ENCODE data around the gene HSDL2. TPM values are rescaled to one million over a fixed set of nuclear protein-coding genes. Genes with fewer than 3 reads are reported as not detected.
A peak's percentile ranks its signal among the peaks of the same experiment; 100 is the strongest.

The HSDL2 gene
- total RNA-seq, 1 donor from 2014 or later, result 55.3 TPM

GRCh38 chr9:112437406-112437805, 57.5 kb downstream of the HSDL2 start:
- Histone ChIP-seq H3K36me3 (peaks cover 31% of the 10 kb centered on the region), H3K4me1 (no peaks in the 10 kb centered on the region), H3K4me3 (no peak overlapping the region), H3K27ac (no peak overlapping the region), H3K27me3 (ENCODE audit: low read depth) (no peaks in the 10 kb centered on the region), H3K9me3 (no peaks in the 10 kb centered on the region)
- intact Hi-C loops (cut with DNase I), result no loop called here
- ATAC-seq (no peak), DNase-seq (no peak)
- TF ChIP-seq CTCF (IDR thresholded peaks at IDR 0.05), result no peak

- DNase-seq (no peak), ATAC-seq (no peak)
- Histone ChIP-seq H3K27me3 (ENCODE audit: low read depth) (no peaks in the 10 kb centered on the region), H3K4me1 (no peaks in the 10 kb centered on the region), H3K27ac (no peak overlapping the region), H3K36me3 (peaks cover 26% of the 10 kb centered on the region), H3K9me3 (no peaks in the 10 kb centered on the region), H3K4me3 (no peak overlapping the region)
- intact Hi-C loops (cut with DNase I), result no loop called here
- no peak for TF ChIP-seq CTCF (IDR thresholded peaks at IDR 0.05)
Observed at GRCh38 chr9:112439171-112439570, 59.3 kb downstream of the HSDL2 start.

- H3K4me3 ChIP-seq, result no peak overlapping the region
- no peak for DNase-seq
- TF ChIP-seq CTCF (IDR thresholded peaks at IDR 0.05), result no peak
- peaks cover 26% of the 10 kb centered on the region for H3K36me3 ChIP-seq
- H3K27me3 ChIP-seq (ENCODE audit: low read depth), result no peaks in the 10 kb centered on the region
- H3K4me1 ChIP-seq, result no peaks in the 10 kb centered on the region
- intact Hi-C loops (cut with DNase I), result no loop called here
- H3K27ac ChIP-seq, result no peak overlapping the region
- no peaks in the 10 kb centered on the region for H3K9me3 ChIP-seq
- ATAC-seq, result no peak
Observed at GRCh38 chr9:112439825-112440224, 59.9 kb downstream of the HSDL2 start.

GRCh38 chr9:112443200-112443599, 63.3 kb downstream of the HSDL2 start:
- H3K4me1 ChIP-seq, result no peaks in the 10 kb centered on the region
- TF ChIP-seq CTCF (IDR thresholded peaks at IDR 0.05), result peak; percentile 44
- H3K27me3 ChIP-seq (ENCODE audit: low read depth), result no peaks in the 10 kb centered on the region
- H3K9me3 ChIP-seq, result no peaks in the 10 kb centered on the region
- DNase-seq (no peak), ATAC-seq (no peak)
- no peak overlapping the region for H3K4me3 ChIP-seq
- H3K36me3 ChIP-seq, result peaks cover 31% of the 10 kb centered on the region
- intact Hi-C loops (cut with DNase I), result no loop called here
- no peak overlapping the region for H3K27ac ChIP-seq

GRCh38 chr9:112443636-112444035, 63.7 kb downstream of the HSDL2 start:
- no peak for TF ChIP-seq CTCF (IDR thresholded peaks at IDR 0.05)
- H3K4me1 ChIP-seq, result no peaks in the 10 kb centered on the region
- peaks cover 29% of the 10 kb centered on the region for H3K36me3 ChIP-seq
- no peak overlapping the region for H3K4me3 ChIP-seq
- no peaks in the 10 kb centered on the region for H3K9me3 ChIP-seq
- intact Hi-C loops (cut with DNase I), result no loop called here
- no peaks in the 10 kb centered on the region for H3K27me3 ChIP-seq (ENCODE audit: low read depth)
- ATAC-seq, result no peak
- no peak for DNase-seq
- no peak overlapping the region for H3K27ac ChIP-seq

GRCh38 chr9:112445196-112445595, 65.3 kb downstream of the HSDL2 start:
- no peaks in the 10 kb centered on the region for H3K4me1 ChIP-seq
- intact Hi-C loops (cut with DNase I), result no loop called here
- H3K27me3 ChIP-seq (ENCODE audit: low read depth), result no peaks in the 10 kb centered on the region
- no peak overlapping the region for H3K27ac ChIP-seq
- no peak overlapping the region for H3K4me3 ChIP-seq
- DNase-seq (no peak), ATAC-seq (no peak)
- H3K36me3 ChIP-seq, result peaks cover 23% of the 10 kb centered on the region
- no peak for TF ChIP-seq CTCF (IDR thresholded peaks at IDR 0.05)
- H3K9me3 ChIP-seq, result no peaks in the 10 kb centered on the region
